GM12875 (cell line): ENCODE measurements around the gene FAM219B.
"Not testable (repeated sequence)": the region's sequence is repeated elsewhere in the genome, so short reads cannot be mapped to it uniquely, and the experiment has no call there.

ENCODE experiments used
- H3K4me3 ChIP-seq: one replicate; pipeline ENCODE4 v1.5.1; 2011; ENCODE audit warnings: low read depth, low read length, control low read depth
- CTCF ChIP-seq: IDR thresholded peaks from 2 replicates; pipeline ENCODE4 v1.5.1; 2011; ENCODE audit warnings: low read depth, mild to moderate bottlenecking, control low read depth, inconsistent platforms, low read length, moderate library complexity, borderline replicate concordance; ENCODE audit not compliant: insufficient read depth

The FAM219B gene

DNA sequence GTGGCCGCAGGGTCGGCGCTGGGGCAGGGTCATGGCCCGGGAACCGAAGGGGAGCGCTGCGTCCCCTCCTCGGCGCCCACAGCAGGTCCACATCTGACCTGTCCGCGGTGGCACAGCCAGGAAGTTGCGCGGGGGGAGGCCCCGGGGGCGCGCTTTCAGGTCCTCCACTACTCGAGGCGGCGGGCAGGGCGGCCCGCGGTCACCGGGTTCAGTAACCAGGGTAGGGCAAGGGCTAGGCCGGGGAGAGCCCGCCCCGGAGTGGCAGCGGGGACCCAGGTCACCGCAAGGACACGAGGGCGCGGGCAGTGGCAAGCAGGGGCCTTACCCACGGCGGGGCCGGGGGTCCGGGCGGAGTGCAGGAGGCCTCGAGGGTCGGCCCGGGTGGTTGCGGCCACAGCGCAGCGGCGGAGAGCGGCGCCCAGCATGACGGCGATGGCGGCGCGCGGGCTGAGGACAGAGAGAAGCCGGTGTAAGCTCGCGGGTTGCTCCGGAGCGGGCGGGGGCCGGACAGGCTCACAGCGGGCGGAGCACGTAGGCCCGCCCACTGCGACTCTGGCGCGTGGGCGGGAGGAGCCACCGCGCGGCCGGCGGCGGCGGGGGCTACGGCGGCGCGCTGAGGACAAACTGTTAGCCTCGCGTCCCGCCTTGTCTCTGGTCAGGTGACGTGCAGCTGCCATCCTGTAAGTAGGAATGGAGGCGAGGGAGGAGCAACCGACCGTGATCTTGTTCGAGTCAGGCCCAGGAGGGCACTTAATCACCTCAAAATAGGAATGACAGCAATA, 31.1 kb upstream of the FAM219B start, which contains the start of gene COX5A:
Gene COX5A, minus strand, starts transcription at position 484 of the 782 bp plus-strand sequence. Its CDS starts 59 bp downstream, at position 425.
- TF ChIP-seq CTCF: no peak
- peak within 1 kb of the TSS; percentile 92 for H3K4me3 ChIP-seq

DNA sequence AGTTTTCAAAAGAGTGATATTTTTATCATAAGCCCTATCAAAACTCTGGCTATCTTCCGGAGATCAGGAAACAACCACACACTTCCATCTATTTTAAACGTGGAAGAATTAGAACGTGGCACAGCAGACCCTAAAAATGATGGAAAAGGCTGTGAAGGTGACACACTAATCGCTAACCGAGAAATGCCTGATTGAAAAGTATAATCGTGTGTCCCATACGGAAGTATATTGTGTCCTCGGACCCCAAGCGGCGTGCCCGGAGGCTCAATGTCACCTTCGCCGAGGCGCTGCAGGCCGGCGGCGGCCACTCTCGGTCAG, 30.6 kb upstream of the FAM219B start:
- TF ChIP-seq CTCF: no peak
- H3K4me3 ChIP-seq: peak overlapping the region; percentile 92

- H3K4me3 ChIP-seq: not testable (repeated sequence)
Measured at GRCh38 chr15:74935193-74935592, 28.5 kb upstream of the FAM219B start.

DNA sequence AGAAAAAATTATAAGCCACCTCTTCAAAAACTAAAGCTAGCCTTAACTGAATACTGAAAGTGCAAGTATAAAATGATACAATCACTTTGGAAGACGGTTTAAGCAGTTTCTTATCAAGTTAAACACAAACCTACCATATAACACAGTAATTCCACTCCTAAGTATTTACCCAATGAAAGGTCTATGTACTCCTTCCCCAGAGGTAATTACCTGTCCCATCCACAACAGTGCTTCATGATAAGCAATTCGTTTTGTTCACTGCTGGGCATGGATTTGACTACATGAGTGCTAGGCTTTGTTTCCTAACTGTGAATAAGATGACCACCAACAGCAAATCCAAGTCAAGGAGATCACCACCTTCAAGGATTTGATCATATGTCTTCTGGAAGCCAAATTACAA, 26.9 kb upstream of the FAM219B start:
- no peak for TF ChIP-seq CTCF
- H3K4me3 ChIP-seq: no peak overlapping the region

GRCh38 chr15:74928771-74929198, 22.1 kb upstream of the FAM219B start:
- TF ChIP-seq CTCF: no peak
- no peak overlapping the region for H3K4me3 ChIP-seq

- no peak overlapping the region for H3K4me3 ChIP-seq
- no peak for TF ChIP-seq CTCF
Measured at GRCh38 chr15:74924525-74924924, 17.9 kb upstream of the FAM219B start.

DNA sequence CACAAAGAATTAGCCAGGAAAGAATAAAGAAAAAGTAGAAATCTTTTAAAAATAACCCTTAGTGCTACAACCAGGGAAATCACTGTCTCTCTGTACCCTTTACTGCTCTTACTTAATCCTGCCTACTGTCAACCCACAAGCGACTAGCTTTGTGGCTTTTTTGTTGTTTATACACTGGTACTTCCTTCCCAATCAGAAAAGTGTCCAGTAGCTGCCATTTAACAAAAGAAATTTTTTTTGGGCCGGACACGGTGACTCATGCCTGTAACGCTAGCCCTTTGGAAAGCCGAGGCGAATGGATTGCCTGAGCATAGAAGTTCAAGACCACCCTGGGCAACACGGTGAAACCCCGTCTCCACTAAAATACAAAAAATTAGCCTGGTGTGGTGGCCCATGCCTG, 13.8 kb upstream of the FAM219B start:
- TF ChIP-seq CTCF: no peak
- H3K4me3 ChIP-seq: no peak overlapping the region
